NCI-H146 treated with DMSO at 0.1 percent for 48 hours (cell line): ENCODE data around the gene OST4.

Experiments
- DNase-seq: peaks from one replicate; lab custom pipeline; 2025; ENCODE audit not compliant: unreplicated experiment; lab: John Stamatoyannopoulos, UW

Gene OST4

GRCh38 chr2:27054721-27055120 is 16.7 kb downstream of the OST4 start:
- no peak for DNase-seq

GRCh38 chr2:27053776-27054175 is 17.7 kb downstream of the OST4 start:
- no peak for DNase-seq

GRCh38 chr2:27053321-27053720 is 18.1 kb downstream of the OST4 start:
- DNase-seq = no peak

- no peak for DNase-seq
These were observed 19.4 kb downstream of the OST4 start for GRCh38 chr2:27051902-27052645.

GRCh38 chr2:27050996-27051901 is 20.2 kb downstream of the OST4 start, which contains the start of gene AGBL5:
TSS of gene AGBL5 (plus strand) at chr2:27051668. CDS start at chr2:27052959, 1,291 bp downstream.
- peak; percentile 82 for DNase-seq

- peak; percentile 95 for DNase-seq
These were observed 21.0 kb downstream of the OST4 start for GRCh38 chr2:27050281-27050995.

GRCh38 chr2:27049422-27050280 is 21.8 kb downstream of the OST4 start:
- no peak for DNase-seq

- no peak for DNase-seq
These were observed 28.3 kb downstream of the OST4 start for GRCh38 chr2:27042985-27043634.

GRCh38 chr2:27042159-27042661 is 29.2 kb downstream of the OST4 start:
- no peak for DNase-seq

- no peak for DNase-seq
These were observed 29.7 kb downstream of the OST4 start for GRCh38 chr2:27041752-27042151.

GRCh38 chr2:27040282-27040681 is 31.2 kb downstream of the OST4 start:
- DNase-seq = no peak

- DNase-seq = no peak
These were observed 31.6 kb downstream of the OST4 start for GRCh38 chr2:27039871-27040270.

GRCh38 chr2:27039426-27039825 is 32.0 kb downstream of the OST4 start:
- no peak for DNase-seq

GRCh38 chr2:27038631-27039339 is 32.7 kb downstream of the OST4 start:
- no peak for DNase-seq

GRCh38 chr2:27038012-27038411 is 33.4 kb downstream of the OST4 start:
- DNase-seq = no peak

- no peak for DNase-seq
These were observed 38.1 kb downstream of the OST4 start for GRCh38 chr2:27033253-27033852.

GRCh38 chr2:27032495-27033252 is 38.8 kb downstream of the OST4 start, which contains the start of gene TMEM214:
TSS of gene TMEM214 (plus strand) at chr2:27032965. CDS start at chr2:27033016, 51 bp downstream.
- DNase-seq = peak; percentile 56

- no peak for DNase-seq
These were observed 42.4 kb downstream of the OST4 start for GRCh38 chr2:27029051-27029450.
